ENCODE measurements around the gene LHX4. TPM values are rescaled to one million over a fixed set of nuclear protein-coding genes. Genes with fewer than 3 reads are reported as not detected.

The LHX4 gene
- total RNA-seq (not detected), polyA plus RNA-seq (under 1 TPM in 2 of 3 donors, not detected in 1; 0.01 to 0.04 TPM)
- long read RNA-seq, donor 1, result 0 reads
- long read RNA-seq, donor 2, result 0 reads

DNA sequence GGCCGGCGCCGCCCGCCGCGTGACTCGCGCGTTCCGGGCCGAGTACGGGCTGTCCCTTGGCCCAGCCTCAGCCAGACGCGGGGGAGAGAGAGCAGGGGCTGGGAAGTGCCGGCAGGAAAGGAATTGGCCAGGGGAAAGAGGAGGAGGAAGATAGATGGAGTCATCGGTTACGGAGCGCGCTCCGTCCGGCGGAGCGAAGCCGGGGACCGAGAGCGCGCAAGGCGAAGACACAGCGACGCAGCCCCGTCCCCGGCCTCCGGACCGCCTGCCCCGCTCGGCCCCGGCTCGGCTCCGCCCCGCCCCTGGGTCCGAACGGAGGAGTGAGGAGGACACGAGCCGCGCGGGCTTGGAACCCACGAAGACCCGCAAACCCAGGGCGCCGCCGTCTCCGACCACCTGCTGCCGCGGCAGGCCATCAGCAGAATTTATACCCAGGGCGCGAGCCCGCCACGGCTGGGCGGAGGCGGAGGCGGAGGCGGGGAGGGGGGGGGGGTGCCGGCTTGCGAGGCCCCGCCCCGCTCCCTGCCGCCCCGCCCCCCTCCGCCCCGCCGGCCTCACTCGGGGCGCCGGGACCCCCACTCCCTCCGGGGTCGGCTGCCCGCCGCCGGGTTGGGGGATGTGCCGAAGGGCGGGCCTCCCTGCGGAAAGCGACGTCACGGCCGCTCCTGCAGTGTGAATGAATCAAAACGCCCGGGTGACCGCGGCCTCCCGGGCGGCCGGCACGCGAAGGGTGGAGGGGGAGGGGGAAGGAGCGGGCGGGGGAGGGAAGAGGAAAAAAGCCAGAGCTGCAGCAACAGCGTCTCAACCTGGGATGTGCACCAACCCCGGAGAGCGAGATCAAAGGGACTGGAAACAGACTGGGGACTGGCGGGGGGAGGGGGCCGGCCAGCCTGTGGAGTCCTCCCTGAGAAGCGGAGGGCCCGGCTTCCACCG lies at the start of gene LHX4:
Gene LHX4 (plus strand): TSS at position 782 of the 933 bp plus-strand sequence. CDS start 266 bp downstream, outside the sequence.
- WGBS, 3 donors, result 0 to 1% (median 1%) methylated on average over 47 to 104 of the region's 105 CpGs
- Histone ChIP-seq H3K4me3 (peak within 1 kb of the TSS; percentile 76), H3K27me3 (ENCODE audit: insufficient read depth in 3 of 3, low read length in 2 of 3) (peaks cover 3 to 97% (median 55%) of the 10 kb centered on the region in 3 donors), H3K4me1 (peaks cover 31% of the 10 kb centered on the region), H3K36me3 (ENCODE audit: insufficient read depth in 1 of 2, low read depth in 1 of 2) (no peaks in the 10 kb centered on the region), H3K27ac (no peak within 1 kb of the TSS), H3K9me3 (no peaks in the 10 kb centered on the region)
- TF ChIP-seq, protein P1, sequence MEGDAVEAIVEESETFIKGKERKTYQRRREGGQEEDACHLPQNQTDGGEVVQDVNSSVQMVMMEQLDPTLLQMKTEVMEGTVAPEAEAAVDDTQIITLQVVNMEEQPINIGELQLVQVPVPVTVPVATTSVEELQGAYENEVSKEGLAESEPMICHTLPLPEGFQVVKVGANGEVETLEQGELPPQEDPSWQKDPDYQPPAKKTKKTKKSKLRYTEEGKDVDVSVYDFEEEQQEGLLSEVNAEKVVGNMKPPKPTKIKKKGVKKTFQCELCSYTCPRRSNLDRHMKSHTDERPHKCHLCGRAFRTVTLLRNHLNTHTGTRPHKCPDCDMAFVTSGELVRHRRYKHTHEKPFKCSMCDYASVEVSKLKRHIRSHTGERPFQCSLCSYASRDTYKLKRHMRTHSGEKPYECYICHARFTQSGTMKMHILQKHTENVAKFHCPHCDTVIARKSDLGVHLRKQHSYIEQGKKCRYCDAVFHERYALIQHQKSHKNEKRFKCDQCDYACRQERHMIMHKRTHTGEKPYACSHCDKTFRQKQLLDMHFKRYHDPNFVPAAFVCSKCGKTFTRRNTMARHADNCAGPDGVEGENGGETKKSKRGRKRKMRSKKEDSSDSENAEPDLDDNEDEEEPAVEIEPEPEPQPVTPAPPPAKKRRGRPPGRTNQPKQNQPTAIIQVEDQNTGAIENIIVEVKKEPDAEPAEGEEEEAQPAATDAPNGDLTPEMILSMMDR (IDR thresholded peaks at IDR 0.05), result no peak
- ATAC-seq (peak in 3 of 4 donors; percentile 21 to 31 (median 29)), DNase-seq (no peak)
- intact Hi-C loops (cut with DNase I), result no loop called here

DNA sequence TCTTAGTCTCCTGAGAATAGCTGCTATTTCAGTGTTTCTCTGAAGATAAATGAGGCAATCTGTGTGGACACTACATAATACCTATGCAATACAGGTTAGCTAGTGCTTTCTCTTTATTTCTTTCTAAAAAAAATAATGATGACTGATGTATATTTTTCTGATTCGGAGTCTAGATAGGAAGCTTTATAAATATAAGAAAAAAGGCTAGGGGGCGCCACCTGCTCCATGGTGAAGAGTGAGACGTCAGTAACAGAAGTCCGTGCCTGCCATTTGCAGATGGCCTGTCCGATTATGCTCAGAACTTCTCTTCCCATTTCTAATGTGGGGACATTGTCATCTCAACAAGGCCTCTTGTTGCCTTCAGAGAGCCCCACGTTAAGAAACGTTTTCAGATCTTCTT lies 49.0 kb upstream of the LHX4 start:
- Histone ChIP-seq H3K27ac (no peak overlapping the region), H3K27me3 (ENCODE audit: insufficient read depth in 3 of 3, low read length in 2 of 3) (no peaks in the 10 kb centered on the region), H3K4me1 (no peaks in the 10 kb centered on the region), H3K9me3 (no peaks in the 10 kb centered on the region), H3K4me3 (no peak overlapping the region), H3K36me3 (ENCODE audit: insufficient read depth in 1 of 2, low read depth in 1 of 2) (peaks cover 0 to 56% of the 10 kb centered on the region in 2 donors)
- DNase-seq (no peak), ATAC-seq (no peak)
- intact Hi-C loops (cut with DNase I), result no loop called here
- TF ChIP-seq, protein P1 (IDR thresholded peaks at IDR 0.05), result peak; percentile 26
- 79 to 86% (median 82%) methylated on average over 7 of the region's 7 CpGs for WGBS, 3 donors

DNA sequence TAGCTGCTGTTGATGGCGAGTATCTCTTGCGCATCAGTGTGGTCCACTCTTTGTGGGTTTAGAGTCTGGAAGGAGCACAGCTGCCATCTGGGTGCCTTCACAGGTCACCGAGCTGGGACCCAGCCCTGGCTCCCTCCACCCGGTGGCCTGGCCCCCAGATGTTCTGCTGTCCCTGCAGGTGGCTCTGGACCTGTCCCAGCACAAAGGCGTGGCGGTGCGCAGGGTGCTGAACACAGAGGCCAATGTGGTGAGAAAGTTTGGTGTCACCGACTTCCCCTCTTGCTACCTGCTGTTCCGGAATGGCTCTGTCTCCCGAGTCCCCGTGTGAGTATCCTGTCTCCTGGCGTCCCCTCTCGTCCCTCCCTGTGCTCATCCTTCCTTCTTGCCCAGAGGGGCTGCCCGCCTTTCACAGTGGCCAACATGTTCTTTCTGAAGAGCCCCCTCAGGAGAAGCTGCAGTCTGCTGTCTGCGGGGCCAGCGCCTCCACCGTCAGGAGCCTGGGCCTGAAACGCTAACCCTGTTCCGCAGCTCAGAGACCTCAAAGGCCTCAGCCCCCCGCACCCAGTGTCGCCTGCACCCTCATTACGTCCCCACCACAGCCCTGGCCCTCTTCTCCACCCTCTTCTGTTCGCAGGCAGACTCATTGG lies 47.9 kb upstream of the LHX4 start:
- intact Hi-C loops (cut with DNase I), result no loop called here
- WGBS, 3 donors, result 94 to 98% (median 95%) methylated on average over 23 of the region's 23 CpGs
- H3K27ac ChIP-seq, result no peak overlapping the region
- H3K27me3 ChIP-seq (ENCODE audit: insufficient read depth in 3 of 3, low read length in 2 of 3), result no peaks in the 10 kb centered on the region
- DNase-seq, result no peak
- H3K4me1 ChIP-seq, result no peaks in the 10 kb centered on the region
- peaks cover 0 to 63% of the 10 kb centered on the region in 2 donors for H3K36me3 ChIP-seq (ENCODE audit: insufficient read depth in 1 of 2, low read depth in 1 of 2)
- TF ChIP-seq, protein P1 (IDR thresholded peaks at IDR 0.05), result no peak
- no peaks in the 10 kb centered on the region for H3K9me3 ChIP-seq
- H3K4me3 ChIP-seq, result no peak overlapping the region
- ATAC-seq, result no peak

DNA sequence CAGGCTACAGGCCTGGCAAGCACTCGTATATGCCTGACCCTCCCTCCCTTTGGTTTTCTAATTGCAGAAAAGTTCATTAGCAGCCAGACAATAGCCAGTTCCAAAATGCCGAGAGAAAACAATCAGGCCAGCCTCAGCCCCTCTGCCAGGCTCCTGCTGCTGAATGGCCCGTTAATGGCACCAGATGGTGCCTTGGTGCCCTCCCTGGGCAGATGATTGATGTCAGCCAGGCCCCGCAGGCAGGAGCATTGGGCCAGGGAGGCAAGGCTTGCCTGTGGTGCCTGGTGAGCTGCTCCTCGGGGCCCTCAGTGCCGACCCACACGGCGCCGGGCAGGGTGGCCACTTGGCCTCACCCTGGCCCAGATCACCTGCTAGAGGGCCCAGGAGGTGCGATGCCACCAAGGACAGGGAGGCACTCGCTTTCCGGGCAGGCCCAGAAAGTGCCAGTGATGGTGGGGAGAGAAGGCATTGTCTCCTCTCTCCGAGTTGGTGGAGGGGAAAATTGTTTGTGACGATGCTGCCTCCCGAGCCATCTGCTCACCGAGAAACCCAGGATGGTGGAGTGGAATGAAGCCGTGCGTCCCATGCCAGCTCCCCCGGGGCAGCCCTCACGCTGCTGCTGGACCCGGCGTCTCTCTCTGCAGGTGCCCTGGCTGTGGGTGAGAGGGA lies 47.3 kb upstream of the LHX4 start:
- 83 to 89% (median 85%) methylated on average over 22 of the region's 22 CpGs for WGBS, 3 donors
- DNase-seq (no peak), ATAC-seq (no peak)
- peaks cover 0 to 70% of the 10 kb centered on the region in 2 donors for H3K36me3 ChIP-seq (ENCODE audit: insufficient read depth in 1 of 2, low read depth in 1 of 2)
- H3K9me3 ChIP-seq, result no peaks in the 10 kb centered on the region
- intact Hi-C loops (cut with DNase I), result no loop called here
- H3K27me3 ChIP-seq (ENCODE audit: insufficient read depth in 3 of 3, low read length in 2 of 3), result no peaks in the 10 kb centered on the region
- H3K4me3 ChIP-seq, result no peak overlapping the region
- no peaks in the 10 kb centered on the region for H3K4me1 ChIP-seq
- H3K27ac ChIP-seq, result no peak overlapping the region
- TF ChIP-seq, protein P1 (IDR thresholded peaks at IDR 0.05), result no peak

Data from psoas muscle (tissue), 8 donors.